Esophagus squamous epithelium (tissue), 4 donors: ENCODE measurements around the gene KCNIP2.

Experiments
- CTCF ChIP-seq, 6 experiments: fragments of 450-650 bp in 4 of 6; fragments of 200-600 bp in 2 of 6; sonication (generic) in 2 of 6; IDR thresholded peaks; one replicate each; pipeline ENCODE4 v1.5.1; 2016 to 2019; ENCODE audit warnings: antibody characterized with exemption in 6 of 6, mild to moderate bottlenecking in 4 of 6, moderate library complexity in 4 of 6
- POLR2A ChIP-seq, 4 donors: fragments of 450-650 bp; IDR thresholded peaks; one replicate each; pipeline ENCODE4 v1.6.1; 2017; ENCODE audit warnings: antibody characterized with exemption in 4 of 4, mild to moderate bottlenecking in 4 of 4, moderate library complexity in 3 of 4

GRCh38 chr10:101840102-101840684 lies 3.4 kb downstream of the KCNIP2 start:
- no peak for TF ChIP-seq CTCF (IDR thresholded peaks at IDR 0.05)
- TF ChIP-seq POLR2A (IDR thresholded peaks at IDR 0.05), result no peak
